SK-N-SH (cell line): ENCODE data around the gene TMUB1.

ENCODE experiments used
- EP300 ChIP-seq, 2 experiments: IDR thresholded peaks; 2 replicates each; pipeline versions ENCODE4 v1.4.0 to v1.6.1; 2012; ENCODE audit warnings: borderline replicate concordance in 1 of 2, low read depth in 1 of 2, low read length in 1 of 2
- GABPA ChIP-seq: IDR thresholded peaks from 2 replicates; pipeline ENCODE4 v1.4.0; 2012; ENCODE audit warnings: low read depth, mild to moderate bottlenecking
- GATA2 ChIP-seq: sonication (generic); formaldehyde crosslinking; IDR thresholded peaks from 2 replicates; pipeline ENCODE4 v1.5.0; 2020; ENCODE audit warnings: mild to moderate bottlenecking, missing genetic modification reagents
- JUND ChIP-seq: IDR thresholded peaks from 2 replicates; pipeline ENCODE4 v1.4.0; 2012
- POLR2AphosphoS5 ChIP-seq: IDR thresholded peaks from 2 replicates; pipeline ENCODE4 v1.6.1; 2012; ENCODE audit warnings: low read depth, low read length
- RAD21 ChIP-seq: IDR thresholded peaks from 2 replicates; pipeline ENCODE4 v1.6.1; 2012; ENCODE audit warnings: mild to moderate bottlenecking, low read length
- RFX5 ChIP-seq: IDR thresholded peaks from 2 replicates; pipeline ENCODE4 v1.6.1; 2012; ENCODE audit warnings: mild to moderate bottlenecking, improper control_type of control experiment, low read length
- RXRA ChIP-seq: IDR thresholded peaks from 2 replicates; pipeline ENCODE4 v1.4.0; 2012; ENCODE audit warnings: low read depth, mild to moderate bottlenecking, borderline replicate concordance
- SIN3A ChIP-seq: IDR thresholded peaks from 2 replicates; pipeline ENCODE4 v1.6.1; 2012; ENCODE audit warnings: low read depth, mild to moderate bottlenecking, low read length, moderate library complexity, borderline replicate concordance
- TF ChIP-seq, protein P1 (sequence below): fragments of 200-600 bp; sonication (generic); IDR thresholded peaks from 2 replicates; pipeline ENCODE4 v1.6.1; 2017; ENCODE audit warnings: antibody characterized with exemption, mild to moderate bottlenecking, moderate library complexity
- TF ChIP-seq, protein P2 (sequence below): IDR thresholded peaks from 2 replicates; pipeline ENCODE4; 2012
- TF ChIP-seq, protein P3 (sequence below): IDR thresholded peaks from 2 replicates; pipeline ENCODE4 v1.4.0; 2012; ENCODE audit warnings: low read depth
- TF ChIP-seq, protein P4 (sequence below): IDR thresholded peaks from 2 replicates; pipeline ENCODE4 v1.6.1; 2012; ENCODE audit warnings: mild to moderate bottlenecking, low read depth, low read length, moderate library complexity
- TF ChIP-seq, protein P5 (sequence below): IDR thresholded peaks from 2 replicates; pipeline ENCODE4 v1.4.0; 2012; ENCODE audit warnings: low read depth, borderline replicate concordance

DNA sequence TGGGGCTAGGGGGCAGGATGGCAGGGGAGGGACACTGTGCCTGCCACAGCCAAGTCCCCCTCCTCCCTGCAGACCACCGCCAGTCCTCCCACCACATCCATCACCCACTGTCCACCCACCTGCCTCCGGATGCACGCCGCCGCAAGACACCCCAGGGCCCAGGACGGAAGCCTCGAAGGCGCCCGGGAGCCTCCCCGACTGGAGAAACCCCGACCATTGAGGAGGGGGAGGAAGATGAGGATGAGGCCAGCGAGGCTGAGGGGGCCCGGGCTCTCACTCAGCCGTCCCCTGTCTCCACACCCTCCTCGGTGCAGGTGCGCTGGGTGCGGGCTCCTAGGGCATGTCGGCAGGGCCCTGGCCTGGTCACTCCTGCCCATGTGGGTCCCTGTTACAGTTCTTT, 18.8 kb downstream of the TMUB1 start:
- TF ChIP-seq, protein P1, sequence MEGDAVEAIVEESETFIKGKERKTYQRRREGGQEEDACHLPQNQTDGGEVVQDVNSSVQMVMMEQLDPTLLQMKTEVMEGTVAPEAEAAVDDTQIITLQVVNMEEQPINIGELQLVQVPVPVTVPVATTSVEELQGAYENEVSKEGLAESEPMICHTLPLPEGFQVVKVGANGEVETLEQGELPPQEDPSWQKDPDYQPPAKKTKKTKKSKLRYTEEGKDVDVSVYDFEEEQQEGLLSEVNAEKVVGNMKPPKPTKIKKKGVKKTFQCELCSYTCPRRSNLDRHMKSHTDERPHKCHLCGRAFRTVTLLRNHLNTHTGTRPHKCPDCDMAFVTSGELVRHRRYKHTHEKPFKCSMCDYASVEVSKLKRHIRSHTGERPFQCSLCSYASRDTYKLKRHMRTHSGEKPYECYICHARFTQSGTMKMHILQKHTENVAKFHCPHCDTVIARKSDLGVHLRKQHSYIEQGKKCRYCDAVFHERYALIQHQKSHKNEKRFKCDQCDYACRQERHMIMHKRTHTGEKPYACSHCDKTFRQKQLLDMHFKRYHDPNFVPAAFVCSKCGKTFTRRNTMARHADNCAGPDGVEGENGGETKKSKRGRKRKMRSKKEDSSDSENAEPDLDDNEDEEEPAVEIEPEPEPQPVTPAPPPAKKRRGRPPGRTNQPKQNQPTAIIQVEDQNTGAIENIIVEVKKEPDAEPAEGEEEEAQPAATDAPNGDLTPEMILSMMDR, result no peak
- TF ChIP-seq RXRA (no peak), RAD21 (no peak), JUND (no peak), EP300 (IDR thresholded peaks at IDR 0.05; ENCODE audit: borderline replicate concordance in 1 of 2, low read depth in 1 of 2, low read length in 1 of 2) (no peak), GATA2 (CRISPR knock-in tag) (no peak), GABPA (no peak), POLR2AphosphoS5 (no peak), SIN3A (no peak), RFX5 (no peak)
- TF ChIP-seq, protein P2, sequence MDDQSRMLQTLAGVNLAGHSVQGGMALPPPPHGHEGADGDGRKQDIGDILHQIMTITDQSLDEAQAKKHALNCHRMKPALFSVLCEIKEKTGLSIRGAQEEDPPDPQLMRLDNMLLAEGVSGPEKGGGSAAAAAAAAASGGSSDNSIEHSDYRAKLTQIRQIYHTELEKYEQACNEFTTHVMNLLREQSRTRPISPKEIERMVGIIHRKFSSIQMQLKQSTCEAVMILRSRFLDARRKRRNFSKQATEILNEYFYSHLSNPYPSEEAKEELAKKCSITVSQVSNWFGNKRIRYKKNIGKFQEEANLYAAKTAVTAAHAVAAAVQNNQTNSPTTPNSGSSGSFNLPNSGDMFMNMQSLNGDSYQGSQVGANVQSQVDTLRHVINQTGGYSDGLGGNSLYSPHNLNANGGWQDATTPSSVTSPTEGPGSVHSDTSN, result no peak
- TF ChIP-seq, protein P3, sequence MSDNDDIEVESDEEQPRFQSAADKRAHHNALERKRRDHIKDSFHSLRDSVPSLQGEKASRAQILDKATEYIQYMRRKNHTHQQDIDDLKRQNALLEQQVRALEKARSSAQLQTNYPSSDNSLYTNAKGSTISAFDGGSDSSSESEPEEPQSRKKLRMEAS, result no peak
- TF ChIP-seq, protein P4, sequence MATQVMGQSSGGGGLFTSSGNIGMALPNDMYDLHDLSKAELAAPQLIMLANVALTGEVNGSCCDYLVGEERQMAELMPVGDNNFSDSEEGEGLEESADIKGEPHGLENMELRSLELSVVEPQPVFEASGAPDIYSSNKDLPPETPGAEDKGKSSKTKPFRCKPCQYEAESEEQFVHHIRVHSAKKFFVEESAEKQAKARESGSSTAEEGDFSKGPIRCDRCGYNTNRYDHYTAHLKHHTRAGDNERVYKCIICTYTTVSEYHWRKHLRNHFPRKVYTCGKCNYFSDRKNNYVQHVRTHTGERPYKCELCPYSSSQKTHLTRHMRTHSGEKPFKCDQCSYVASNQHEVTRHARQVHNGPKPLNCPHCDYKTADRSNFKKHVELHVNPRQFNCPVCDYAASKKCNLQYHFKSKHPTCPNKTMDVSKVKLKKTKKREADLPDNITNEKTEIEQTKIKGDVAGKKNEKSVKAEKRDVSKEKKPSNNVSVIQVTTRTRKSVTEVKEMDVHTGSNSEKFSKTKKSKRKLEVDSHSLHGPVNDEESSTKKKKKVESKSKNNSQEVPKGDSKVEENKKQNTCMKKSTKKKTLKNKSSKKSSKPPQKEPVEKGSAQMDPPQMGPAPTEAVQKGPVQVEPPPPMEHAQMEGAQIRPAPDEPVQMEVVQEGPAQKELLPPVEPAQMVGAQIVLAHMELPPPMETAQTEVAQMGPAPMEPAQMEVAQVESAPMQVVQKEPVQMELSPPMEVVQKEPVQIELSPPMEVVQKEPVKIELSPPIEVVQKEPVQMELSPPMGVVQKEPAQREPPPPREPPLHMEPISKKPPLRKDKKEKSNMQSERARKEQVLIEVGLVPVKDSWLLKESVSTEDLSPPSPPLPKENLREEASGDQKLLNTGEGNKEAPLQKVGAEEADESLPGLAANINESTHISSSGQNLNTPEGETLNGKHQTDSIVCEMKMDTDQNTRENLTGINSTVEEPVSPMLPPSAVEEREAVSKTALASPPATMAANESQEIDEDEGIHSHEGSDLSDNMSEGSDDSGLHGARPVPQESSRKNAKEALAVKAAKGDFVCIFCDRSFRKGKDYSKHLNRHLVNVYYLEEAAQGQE, result no peak
- TF ChIP-seq, protein P5, sequence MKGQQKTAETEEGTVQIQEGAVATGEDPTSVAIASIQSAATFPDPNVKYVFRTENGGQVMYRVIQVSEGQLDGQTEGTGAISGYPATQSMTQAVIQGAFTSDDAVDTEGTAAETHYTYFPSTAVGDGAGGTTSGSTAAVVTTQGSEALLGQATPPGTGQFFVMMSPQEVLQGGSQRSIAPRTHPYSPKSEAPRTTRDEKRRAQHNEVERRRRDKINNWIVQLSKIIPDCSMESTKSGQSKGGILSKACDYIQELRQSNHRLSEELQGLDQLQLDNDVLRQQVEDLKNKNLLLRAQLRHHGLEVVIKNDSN, result no peak
